Left lung (tissue), 10 donors: Measurements from ENCODE around the gene AOAH. TPM values are rescaled to one million over a fixed set of nuclear protein-coding genes. Genes with fewer than 3 reads are reported as not detected.

Experiments used
- ATAC-seq: fragments of 200-7000 bp; cut with Tn5 transposase; one replicate; pipeline ENCODE4 v1.9.1; 2020; ENCODE audit warnings: moderate library complexity
- DNase-seq, 4 donors: peaks; one replicate each; pipeline ENCODE4 v3.0.0-alpha.2; 2013 to 2020
- H3K27ac ChIP-seq, 2 donors: fragments of 200-600 bp; sonication (generic) in 1 of 2; one replicate each; pipeline versions ENCODE4 v1.5.0 to v1.8.0; 2020 to 2021
- H3K27me3 ChIP-seq, 2 donors: fragments of 200-600 bp; sonication (generic) in 1 of 2; one replicate each; pipeline versions ENCODE4 v1.5.0 to v1.8.0; 2020 to 2021
- H3K36me3 ChIP-seq, 2 donors: fragments of 200-600 bp; sonication (generic) in 1 of 2; one replicate each; pipeline versions ENCODE4 v1.5.0 to v1.8.0; 2020 to 2021
- H3K4me1 ChIP-seq, 2 donors: fragments of 200-600 bp; one replicate each; pipeline ENCODE4 v1.8.0; 2021
- H3K4me3 ChIP-seq, 2 donors: fragments of 200-600 bp; sonication (generic) in 1 of 2; one replicate each; pipeline versions ENCODE4 v1.5.0 to v1.8.0; 2020 to 2021; ENCODE audit warnings: mild to moderate bottlenecking in 1 of 2
- H3K9me3 ChIP-seq, 2 donors: fragments of 200-600 bp; sonication (generic) in 1 of 2; one replicate each; pipeline versions ENCODE4 v1.5.0 to v1.8.0; 2020 to 2021
- intact Hi-C, 2 donors: fragments of 100-400 bp; cut with DNase I; formaldehyde crosslinking; loops; one replicate each; pipeline versions ENCODE4 v1.11.2 to v1.14.2; 2022
- polyA plus RNA-seq, 6 donors: library from polyadenylated mRNA; unstranded; fragments of 120-200 nt; gene quantifications; one replicate each; pipeline ENCODE4 v1.2.1, GENCODE V29; 2013; ENCODE audit not compliant: insufficient read length in 6 of 6
- total RNA-seq, 2 donors: library from RNA; stranded (reverse); fragmentation: NEBNext Ultra II Directional; extraction: Animal tissue kit (Norgen Biotek cat#: 25700); gene quantifications; one replicate each; pipeline ENCODE4 v1.2.1, GENCODE V29; 2021
- TF ChIP-seq, protein P1 (sequence below), 2 donors: fragments of 200-600 bp; sonication (generic) in 1 of 2; IDR thresholded peaks; one replicate each; pipeline versions ENCODE4 v1.5.0 to v1.8.0; 2021; ENCODE audit warnings: antibody characterized with exemption in 2 of 2
- donor health status: DM: no; HTN: yes; CAD: no.
- donor health status: DM: no; HTN: no; CAD: no.

AOAH gene
- total and polyA plus RNA-seq, 8 donors, result 3.9 to 28.2 (median 6.9) TPM

DNA sequence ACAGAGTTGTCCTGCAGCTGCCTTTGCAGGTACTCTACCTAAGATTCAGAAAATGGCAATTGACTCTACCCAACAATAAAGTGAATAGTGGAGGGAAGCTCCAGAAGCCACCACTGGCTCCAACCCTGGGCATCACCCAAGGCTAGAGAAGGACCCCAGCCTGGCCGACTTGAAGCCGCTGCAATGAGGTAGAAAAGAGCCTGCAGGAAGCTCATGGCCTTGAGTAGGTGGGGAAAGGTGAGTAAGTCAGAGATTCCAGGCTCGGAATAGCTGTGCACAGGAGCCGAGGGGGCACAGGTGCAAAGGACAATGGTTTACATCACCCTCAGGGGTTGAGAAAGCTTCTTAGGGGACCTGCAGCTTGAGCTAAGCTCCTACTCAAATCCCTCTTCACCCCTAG lies 83.6 kb downstream of the AOAH start:
- TF ChIP-seq, protein P1, sequence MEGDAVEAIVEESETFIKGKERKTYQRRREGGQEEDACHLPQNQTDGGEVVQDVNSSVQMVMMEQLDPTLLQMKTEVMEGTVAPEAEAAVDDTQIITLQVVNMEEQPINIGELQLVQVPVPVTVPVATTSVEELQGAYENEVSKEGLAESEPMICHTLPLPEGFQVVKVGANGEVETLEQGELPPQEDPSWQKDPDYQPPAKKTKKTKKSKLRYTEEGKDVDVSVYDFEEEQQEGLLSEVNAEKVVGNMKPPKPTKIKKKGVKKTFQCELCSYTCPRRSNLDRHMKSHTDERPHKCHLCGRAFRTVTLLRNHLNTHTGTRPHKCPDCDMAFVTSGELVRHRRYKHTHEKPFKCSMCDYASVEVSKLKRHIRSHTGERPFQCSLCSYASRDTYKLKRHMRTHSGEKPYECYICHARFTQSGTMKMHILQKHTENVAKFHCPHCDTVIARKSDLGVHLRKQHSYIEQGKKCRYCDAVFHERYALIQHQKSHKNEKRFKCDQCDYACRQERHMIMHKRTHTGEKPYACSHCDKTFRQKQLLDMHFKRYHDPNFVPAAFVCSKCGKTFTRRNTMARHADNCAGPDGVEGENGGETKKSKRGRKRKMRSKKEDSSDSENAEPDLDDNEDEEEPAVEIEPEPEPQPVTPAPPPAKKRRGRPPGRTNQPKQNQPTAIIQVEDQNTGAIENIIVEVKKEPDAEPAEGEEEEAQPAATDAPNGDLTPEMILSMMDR (IDR thresholded peaks at IDR 0.05), result no peak
- Histone ChIP-seq H3K4me1 (no peaks in the 10 kb centered on the region), H3K36me3 (peaks cover 0 to 11% of the 10 kb centered on the region in 2 donors), H3K27ac (no peak overlapping the region), H3K27me3 (no peaks in the 10 kb centered on the region), H3K9me3 (no peaks in the 10 kb centered on the region), H3K4me3 (no peak overlapping the region)
- intact Hi-C loops, result no loop called here
- ATAC-seq (no peak), DNase-seq (no peak)

GRCh38 chr7:36639826-36640225 lies 84.5 kb downstream of the AOAH start:
- no peak overlapping the region for H3K27ac ChIP-seq
- DNase-seq, result no peak
- intact Hi-C loops, result no loop called here
- no peaks in the 10 kb centered on the region for H3K27me3 ChIP-seq
- no peak for ATAC-seq
- no peak overlapping the region for H3K4me3 ChIP-seq
- TF ChIP-seq, protein P1 (IDR thresholded peaks at IDR 0.05), result no peak
- no peaks in the 10 kb centered on the region for H3K4me1 ChIP-seq
- no peaks in the 10 kb centered on the region for H3K9me3 ChIP-seq
- H3K36me3 ChIP-seq, result peaks cover 0 to 11% of the 10 kb centered on the region in 2 donors

DNA sequence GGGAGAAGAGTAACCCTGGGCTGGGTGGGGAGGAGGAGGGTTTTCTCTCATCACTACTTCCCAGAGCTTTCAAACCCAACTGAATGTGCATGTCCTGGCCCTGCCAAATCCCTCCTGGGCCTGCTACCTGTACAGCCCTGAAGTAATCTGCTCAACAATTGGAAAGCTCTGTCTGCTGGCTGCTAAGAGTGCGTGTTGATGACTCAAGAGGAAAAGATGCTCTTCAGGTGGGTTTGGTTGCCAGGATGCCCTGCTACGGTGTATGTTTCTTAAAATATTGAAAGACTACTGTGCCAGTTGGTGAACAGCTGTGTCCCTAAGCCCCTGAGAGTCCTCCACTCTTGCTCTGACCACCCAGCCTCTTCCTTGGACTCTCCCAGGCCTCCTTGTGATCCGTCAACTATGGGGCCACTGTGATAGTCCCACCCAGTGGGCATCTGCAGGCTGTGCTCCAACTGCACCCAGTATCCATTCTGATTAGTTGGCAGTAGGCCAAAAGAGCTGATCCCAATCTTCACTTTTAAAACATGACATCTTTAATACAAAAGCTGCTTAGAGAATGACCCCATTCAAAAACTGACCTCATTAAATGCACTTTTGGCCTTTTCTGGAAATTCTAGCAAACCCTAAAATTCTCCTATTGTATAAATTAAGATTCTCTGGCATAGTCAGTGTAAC lies 85.6 kb downstream of the AOAH start:
- no peak overlapping the region for H3K27ac ChIP-seq
- no peaks in the 10 kb centered on the region for H3K9me3 ChIP-seq
- TF ChIP-seq, protein P1 (IDR thresholded peaks at IDR 0.05), result no peak
- H3K27me3 ChIP-seq, result no peaks in the 10 kb centered on the region
- DNase-seq (no peak), ATAC-seq (no peak)
- H3K4me1 ChIP-seq, result no peaks in the 10 kb centered on the region
- intact Hi-C loops, result no loop called here
- no peak overlapping the region for H3K4me3 ChIP-seq
- H3K36me3 ChIP-seq, result peaks cover 0 to 13% of the 10 kb centered on the region in 2 donors

DNA sequence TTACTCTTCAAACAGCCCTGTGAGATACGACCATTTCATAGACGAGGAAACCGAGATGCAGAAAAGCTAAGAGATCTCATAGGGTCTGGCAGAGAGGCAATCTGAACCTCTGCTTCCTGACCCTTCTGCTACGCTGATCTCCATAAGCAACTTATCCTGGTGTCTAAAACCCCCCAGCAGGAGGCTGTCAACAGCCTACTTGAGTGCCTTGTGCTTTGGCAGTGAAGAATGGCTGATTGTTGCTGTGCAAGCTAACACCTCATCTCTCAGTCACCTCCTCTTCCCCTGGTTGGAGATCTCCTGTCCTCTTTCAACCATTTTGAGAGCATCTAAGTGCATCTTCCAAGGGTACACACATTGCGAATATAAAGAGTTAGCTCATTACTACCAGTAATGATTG lies 86.2 kb downstream of the AOAH start:
- Histone ChIP-seq H3K4me1 (no peaks in the 10 kb centered on the region), H3K36me3 (peaks cover 0 to 19% of the 10 kb centered on the region in 2 donors), H3K4me3 (no peak overlapping the region), H3K27ac (no peak overlapping the region), H3K9me3 (no peaks in the 10 kb centered on the region), H3K27me3 (no peaks in the 10 kb centered on the region)
- no peak for ATAC-seq
- TF ChIP-seq, protein P1 (IDR thresholded peaks at IDR 0.05), result no peak
- intact Hi-C loops, result no loop called here
- no peak for DNase-seq

- Histone ChIP-seq H3K27me3 (no peaks in the 10 kb centered on the region), H3K27ac (no peak overlapping the region), H3K4me1 (no peaks in the 10 kb centered on the region), H3K36me3 (peaks cover 0 to 23% of the 10 kb centered on the region in 2 donors), H3K9me3 (no peaks in the 10 kb centered on the region), H3K4me3 (no peak overlapping the region)
- DNase-seq (no peak), ATAC-seq (no peak)
- intact Hi-C loops, result no loop called here
- TF ChIP-seq, protein P1 (IDR thresholded peaks at IDR 0.05), result no peak
Measured at GRCh38 chr7:36637417-36637816, 86.9 kb downstream of the AOAH start.
